K562 (cell line): ENCODE measurements around the gene EEA1.

Experiments
- HES1 ChIP-seq: fragments of 450-650 bp; IDR thresholded peaks from 2 replicates; pipeline ENCODE4 v1.6.1; 2016; ENCODE audit warnings: low read depth, mild to moderate bottlenecking, moderate library complexity
- NCOR1 ChIP-seq: fragments of 450-650 bp; IDR thresholded peaks from 2 replicates; pipeline ENCODE4 v1.6.1; 2016; ENCODE audit warnings: mild to moderate bottlenecking, moderate library complexity
- NR2C2 ChIP-seq, 2 experiments: fragments of 200-800 bp in 1 of 2; sonication (Bioruptor generic) in 1 of 2; sonication (generic) in 1 of 2; formaldehyde crosslinking in 1 of 2; IDR thresholded peaks; 2 replicates each; pipeline versions ENCODE4 v1.6.1 to v1.8.0; 2016 to 2022; ENCODE audit warnings: mild to moderate bottlenecking in 1 of 2, missing compliant biosample characterization in 1 of 2, missing genetic modification characterization in 1 of 2, missing genetic modification reagents in 1 of 2
- SIN3A ChIP-seq, 2 experiments: fragments of 150-350 bp in 1 of 2; IDR thresholded peaks; 2 replicates each; pipeline ENCODE4 v1.6.1; 2011 to 2016; ENCODE audit warnings: borderline replicate concordance in 2 of 2, low read depth in 2 of 2, low read length in 2 of 2, mild to moderate bottlenecking in 2 of 2, moderate library complexity in 2 of 2; ENCODE audit not compliant: control insufficient read depth in 1 of 2

- TF ChIP-seq HES1 (no peak), SIN3A (IDR thresholded peaks at IDR 0.05; ENCODE audit: borderline replicate concordance in 2 of 2, control insufficient read depth in 1 of 2, low read depth in 2 of 2, low read length in 2 of 2) (no peak), NR2C2 (CRISPR knock-in tag; IDR thresholded peaks at IDR 0.05) (no peak), NR2C2 (tag; IDR thresholded peaks at IDR 0.05) (no peak), NCOR1 (no peak)
These were observed 2.0 kb downstream of the EEA1 start for GRCh38 chr12:92927055-92927435.
